ENCODE data around the gene ART5. TPM values are rescaled to one million over a fixed set of nuclear protein-coding genes. Genes with fewer than 3 reads are reported as not detected.

ART5 gene
- total RNA-seq, 4 donors from 2014 or later: 0.69 to 2.4 (median 1.7) TPM; not detected in 1

GRCh38 chr11:3669742-3670183, 28.0 kb upstream of the ART5 start:
- no peak for DNase-seq
- intact Hi-C loops (cut with DNase I; ENCODE audit: low total_unique reads): no loop called here
- no peaks in the 10 kb centered on the region for H3K9me3 ChIP-seq
- no peak overlapping the region for H3K4me3 ChIP-seq
- no peak for TF ChIP-seq CTCF (IDR thresholded peaks at IDR 0.05)
- TF ChIP-seq POLR2A (IDR thresholded peaks at IDR 0.05): no peak
- H3K36me3 ChIP-seq: no peaks in the 10 kb centered on the region
- no peak overlapping the region for H3K27ac ChIP-seq
- H3K4me1 ChIP-seq: no peaks in the 10 kb centered on the region
- H3K27me3 ChIP-seq: no peaks in the 10 kb centered on the region

- H3K4me3 ChIP-seq: no peak overlapping the region
- no peaks in the 10 kb centered on the region for H3K4me1 ChIP-seq
- TF ChIP-seq POLR2A (IDR thresholded peaks at IDR 0.05) (no peak), CTCF (IDR thresholded peaks at IDR 0.05) (no peak)
- H3K27ac ChIP-seq: no peak overlapping the region
- no peaks in the 10 kb centered on the region for H3K9me3 ChIP-seq
- DNase-seq: no peak
- intact Hi-C loops (cut with DNase I; ENCODE audit: low total_unique reads): no loop called here
- H3K27me3 ChIP-seq: no peaks in the 10 kb centered on the region
- no peaks in the 10 kb centered on the region for H3K36me3 ChIP-seq
These were observed 27.3 kb upstream of the ART5 start for GRCh38 chr11:3669128-3669527.

GRCh38 chr11:3667149-3668035, 25.6 kb upstream of the ART5 start:
- H3K4me1 ChIP-seq: no peaks in the 10 kb centered on the region
- H3K36me3 ChIP-seq: no peaks in the 10 kb centered on the region
- no peaks in the 10 kb centered on the region for H3K9me3 ChIP-seq
- DNase-seq: no peak
- no peaks in the 10 kb centered on the region for H3K27me3 ChIP-seq
- no peak for TF ChIP-seq CTCF (IDR thresholded peaks at IDR 0.05)
- TF ChIP-seq POLR2A (IDR thresholded peaks at IDR 0.05): no peak
- intact Hi-C loops (cut with DNase I; ENCODE audit: low total_unique reads): no loop called here
- no peak overlapping the region for H3K27ac ChIP-seq
- H3K4me3 ChIP-seq: no peak overlapping the region

- H3K4me1 ChIP-seq: no peaks in the 10 kb centered on the region
- intact Hi-C loops (cut with DNase I; ENCODE audit: low total_unique reads): no loop called here
- no peak for DNase-seq
- H3K27ac ChIP-seq: no peak overlapping the region
- H3K4me3 ChIP-seq: no peak overlapping the region
- no peaks in the 10 kb centered on the region for H3K27me3 ChIP-seq
- H3K9me3 ChIP-seq: no peaks in the 10 kb centered on the region
- TF ChIP-seq POLR2A (IDR thresholded peaks at IDR 0.05) (no peak), CTCF (IDR thresholded peaks at IDR 0.05) (no peak)
- no peaks in the 10 kb centered on the region for H3K36me3 ChIP-seq
These were observed 24.3 kb upstream of the ART5 start for GRCh38 chr11:3666023-3666530.

- DNase-seq: no peak
- Histone ChIP-seq H3K36me3 (no peaks in the 10 kb centered on the region), H3K27ac (no peak overlapping the region), H3K9me3 (no peaks in the 10 kb centered on the region), H3K4me3 (no peak overlapping the region), H3K27me3 (no peaks in the 10 kb centered on the region), H3K4me1 (no peaks in the 10 kb centered on the region)
- TF ChIP-seq POLR2A (IDR thresholded peaks at IDR 0.05) (no peak), CTCF (IDR thresholded peaks at IDR 0.05) (no peak)
- intact Hi-C loops (cut with DNase I; ENCODE audit: low total_unique reads): no loop called here
These were observed 23.7 kb upstream of the ART5 start for GRCh38 chr11:3665336-3666022.
